GM10248 (cell line): ENCODE data around the gene NAT10.
A peak's percentile ranks its signal among the peaks of the same experiment; 100 is the strongest.
"Not testable (repeated sequence)": the region's sequence is repeated elsewhere in the genome, so short reads cannot be mapped to it uniquely, and the experiment has no call there.

Experiments used
- CTCF ChIA-PET: fragments of 300-600 bp; sonication (Branson Sonifier 250); formaldehyde crosslinking; extraction: SDS; loops from one replicate; lab custom pipeline; 2021; ENCODE audit warnings: antibody characterized with exemption; lab: Yijun Ruan, JAX
- POLR2A ChIA-PET: fragments of 350-650 bp; sonication (Branson Sonifier 250); formaldehyde crosslinking; extraction: SDS; loops from one replicate; lab custom pipeline; 2020; ENCODE audit warnings: antibody characterized with exemption; lab: Yijun Ruan, JAX
- DNase-seq: peaks from one replicate; pipeline ENCODE4 v3.0.0; 2012; ENCODE audit errors: extremely low spot score
- TF ChIP-seq, protein P1 (sequence below): IDR thresholded peaks from 2 replicates; pipeline ENCODE4 v1.5.1; 2012; ENCODE audit warnings: mild to moderate bottlenecking, low read depth; ENCODE audit errors: extremely low read depth, missing control alignments, control extremely low read depth

The NAT10 gene

DNA sequence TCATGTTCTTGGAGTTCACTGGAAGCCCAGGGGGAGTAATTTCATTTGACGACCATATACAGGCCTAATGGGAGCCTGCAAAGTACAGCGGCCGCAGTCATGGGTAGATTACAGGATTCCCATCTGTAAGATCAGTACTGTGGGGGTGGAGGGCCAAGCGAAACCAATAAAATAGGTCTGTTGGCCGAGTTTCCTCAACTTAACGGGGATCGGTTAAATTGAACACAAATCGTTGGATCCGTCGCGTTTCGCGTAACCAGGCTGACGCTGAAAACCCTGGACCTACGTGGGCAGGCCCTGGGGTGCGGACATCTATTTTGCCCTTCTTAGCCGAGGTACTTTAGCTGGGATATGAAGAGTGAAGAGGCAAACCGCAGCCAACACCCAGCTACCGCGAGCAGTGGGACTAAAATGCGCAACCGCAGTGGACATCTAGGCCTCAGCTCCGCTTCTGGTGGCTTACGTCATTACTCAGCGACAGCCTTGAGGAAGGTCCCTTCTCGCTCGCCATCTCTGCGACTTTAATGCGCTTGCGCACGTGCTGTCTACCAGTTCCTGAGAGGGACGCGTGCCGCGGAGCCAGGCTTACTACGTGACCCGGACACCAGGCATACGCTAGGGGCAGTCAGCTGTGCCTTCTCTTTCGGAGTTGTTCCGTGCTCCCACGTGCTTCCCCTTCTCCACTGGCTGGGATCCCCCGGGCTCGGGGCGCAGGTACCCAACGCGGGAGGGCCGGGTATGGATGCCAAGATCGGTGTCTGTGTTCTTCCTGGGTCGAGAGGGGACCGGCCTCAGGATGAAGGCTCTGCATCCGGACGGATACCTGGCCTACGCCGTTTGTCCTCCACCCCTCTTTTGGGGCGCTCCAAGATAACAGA is at the start of gene NAT10:
Gene NAT10 (plus strand): TSS at position 551 of the 878 bp plus-strand sequence. CDS start 2,597 bp downstream, outside the sequence.
- TF ChIP-seq, protein P1, sequence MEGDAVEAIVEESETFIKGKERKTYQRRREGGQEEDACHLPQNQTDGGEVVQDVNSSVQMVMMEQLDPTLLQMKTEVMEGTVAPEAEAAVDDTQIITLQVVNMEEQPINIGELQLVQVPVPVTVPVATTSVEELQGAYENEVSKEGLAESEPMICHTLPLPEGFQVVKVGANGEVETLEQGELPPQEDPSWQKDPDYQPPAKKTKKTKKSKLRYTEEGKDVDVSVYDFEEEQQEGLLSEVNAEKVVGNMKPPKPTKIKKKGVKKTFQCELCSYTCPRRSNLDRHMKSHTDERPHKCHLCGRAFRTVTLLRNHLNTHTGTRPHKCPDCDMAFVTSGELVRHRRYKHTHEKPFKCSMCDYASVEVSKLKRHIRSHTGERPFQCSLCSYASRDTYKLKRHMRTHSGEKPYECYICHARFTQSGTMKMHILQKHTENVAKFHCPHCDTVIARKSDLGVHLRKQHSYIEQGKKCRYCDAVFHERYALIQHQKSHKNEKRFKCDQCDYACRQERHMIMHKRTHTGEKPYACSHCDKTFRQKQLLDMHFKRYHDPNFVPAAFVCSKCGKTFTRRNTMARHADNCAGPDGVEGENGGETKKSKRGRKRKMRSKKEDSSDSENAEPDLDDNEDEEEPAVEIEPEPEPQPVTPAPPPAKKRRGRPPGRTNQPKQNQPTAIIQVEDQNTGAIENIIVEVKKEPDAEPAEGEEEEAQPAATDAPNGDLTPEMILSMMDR = no peak
- peak; percentile 93 for DNase-seq
- ChIA-PET CTCF (interaction anchor here (0.7 to 1.4 kb wide), 7 partner anchors 10 to 110 kb away, joined by 3 to 4 read pairs (median 3); no protein-coding TSS in a partner anchor), POLR2A (interaction anchor here (0.6 to 1.6 kb wide), 5 partner anchors 18 to 54 kb away, joined by 3 read pairs; partner anchors contain the start of gene CAPRIN1)

DNA sequence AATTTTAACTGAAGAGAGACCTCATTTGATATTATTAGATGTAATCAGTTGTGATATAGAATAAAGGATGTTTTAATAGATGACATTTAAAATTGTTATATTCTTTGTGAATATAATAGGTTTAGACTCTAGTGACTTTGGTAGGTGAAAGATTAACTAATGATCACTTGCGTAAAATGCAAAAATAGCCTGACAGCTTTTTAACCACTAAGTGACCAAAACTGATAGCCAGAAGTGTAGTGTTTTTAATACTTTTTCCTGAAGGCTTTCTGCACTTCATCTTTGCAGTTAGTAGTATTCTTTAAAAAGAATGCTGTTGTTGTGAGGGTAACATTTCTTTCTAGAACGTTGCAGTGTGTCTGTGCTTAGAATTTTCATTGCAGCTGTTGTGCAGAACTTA is 48.8 kb upstream of the NAT10 start:
- POLR2A ChIA-PET = interaction anchor here (1.2 kb wide), 1 partner anchor 49 kb away, joined by 3 read pairs; the partner anchor contains the start of gene NAT10
- TF ChIP-seq, protein P1 = no peak
- CTCF ChIA-PET = interaction anchor here (1.0 to 1.7 kb wide), 7 partner anchors 9 to 60 kb away, joined by 3 to 5 read pairs (median 3); no protein-coding TSS in a partner anchor
- no peak for DNase-seq

DNA sequence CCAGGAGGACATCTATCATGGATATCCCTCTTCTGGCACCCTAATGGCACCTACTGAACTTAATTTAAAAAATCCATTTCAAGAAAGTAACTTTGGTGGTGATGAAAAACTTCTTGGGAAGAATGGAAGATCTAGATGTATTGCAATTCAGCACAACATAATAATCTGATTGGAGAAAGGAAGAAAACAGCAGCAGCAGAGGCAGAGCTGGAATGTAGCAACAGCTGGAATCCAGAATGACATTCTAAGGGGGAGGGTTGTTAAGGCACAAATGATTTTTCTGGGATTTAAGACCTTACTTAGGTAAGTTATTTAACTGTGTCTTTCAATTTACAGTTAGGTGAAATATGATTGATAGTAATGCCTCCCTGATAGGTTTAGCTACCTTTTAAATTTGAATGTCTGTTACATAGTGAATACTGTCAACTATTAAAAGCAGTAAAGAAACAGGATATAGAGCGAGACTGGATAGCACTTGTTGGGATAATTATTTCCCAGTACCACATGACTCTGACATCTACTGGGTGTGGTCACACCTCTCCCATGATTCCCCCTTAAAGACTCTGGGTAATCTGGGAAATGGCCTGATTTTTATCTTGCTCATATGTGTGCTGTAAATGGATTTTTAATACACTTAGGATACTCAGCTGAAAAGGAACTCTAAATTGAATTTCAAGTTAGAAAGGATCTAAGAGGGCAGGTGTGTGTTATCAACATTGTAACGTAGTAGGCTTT is 42.2 kb upstream of the NAT10 start:
- TF ChIP-seq, protein P1 = no peak
- CTCF ChIA-PET = interaction anchor here (1.7 to 3.0 kb wide), 4 partner anchors 11 to 66 kb away, joined by 4 to 8 read pairs (median 5); partner anchors contain the start of gene CAPRIN1
- no peak for DNase-seq
- POLR2A ChIA-PET = interaction anchor here (0.7 kb wide), 1 partner anchor 10 kb away, joined by 3 read pairs; no protein-coding TSS in a partner anchor

DNA sequence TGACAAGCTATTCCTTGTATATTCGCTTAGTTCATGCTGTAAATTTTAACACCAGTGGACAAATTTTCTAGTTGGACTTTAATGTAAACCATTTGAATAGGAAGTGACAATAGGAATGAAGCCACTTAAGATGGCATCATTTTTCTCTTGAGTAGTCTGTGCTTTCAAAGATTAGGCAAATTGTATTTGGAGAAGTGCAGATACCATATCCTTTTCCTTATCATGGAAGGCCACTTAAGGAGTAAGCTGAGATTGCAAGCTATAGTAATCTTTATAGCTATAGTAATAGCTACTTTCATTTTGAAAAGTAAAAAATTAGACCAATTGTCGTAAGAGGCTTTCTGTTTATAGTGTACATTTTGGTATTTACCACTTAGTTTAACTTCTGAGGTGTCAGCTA is 41.1 kb upstream of the NAT10 start:
- ChIA-PET CTCF (interaction anchor here (1.0 to 3.0 kb wide), 7 partner anchors 10 to 76 kb away, joined by 3 to 8 read pairs (median 5); partner anchors contain the start of gene CAPRIN1), POLR2A (no interaction called here)
- TF ChIP-seq, protein P1 = no peak
- no peak for DNase-seq

DNA sequence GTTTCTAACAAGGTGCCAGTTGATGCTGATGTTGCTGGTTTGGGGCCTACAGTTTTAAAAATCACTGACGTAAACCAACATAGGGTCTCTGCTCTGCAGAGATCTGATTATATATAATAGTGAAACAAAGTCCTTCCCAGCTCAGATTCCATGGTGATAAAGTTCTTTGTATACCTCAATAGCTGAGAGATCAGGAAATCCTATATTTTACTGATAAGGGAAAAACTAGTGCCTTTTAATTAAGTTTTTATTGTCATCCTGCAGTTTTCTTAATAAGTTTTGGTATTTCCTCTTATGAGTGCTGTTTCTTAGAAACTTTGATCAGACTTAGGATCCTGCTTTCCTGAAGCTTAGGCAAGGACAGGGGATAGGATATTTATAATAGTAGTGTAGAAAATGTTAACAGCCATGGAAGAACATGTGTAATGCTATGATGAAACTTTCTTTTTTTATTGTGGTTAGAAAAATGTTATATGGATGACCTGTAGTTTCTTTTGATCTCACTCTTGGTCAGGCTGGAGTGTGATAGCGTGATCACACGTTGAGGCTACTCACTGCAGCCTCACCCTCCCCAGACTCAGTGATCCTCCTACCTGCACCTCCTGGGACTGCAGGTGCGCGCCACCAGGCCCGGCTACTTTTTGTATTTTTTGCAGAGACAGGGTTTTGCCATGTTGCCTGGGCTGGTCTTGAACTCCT is 39.8 kb upstream of the NAT10 start:
- CTCF ChIA-PET = interaction anchor here (0.6 to 3.0 kb wide), 10 partner anchors 8 to 78 kb away, joined by 3 to 8 read pairs (median 4); partner anchors contain the start of genes CAPRIN1 and NAT10
- TF ChIP-seq, protein P1 = no peak
- POLR2A ChIA-PET = interaction anchor here (0.7 kb wide), 1 partner anchor 36 kb away, joined by 7 read pairs; no protein-coding TSS in a partner anchor
- DNase-seq = no peak

DNA sequence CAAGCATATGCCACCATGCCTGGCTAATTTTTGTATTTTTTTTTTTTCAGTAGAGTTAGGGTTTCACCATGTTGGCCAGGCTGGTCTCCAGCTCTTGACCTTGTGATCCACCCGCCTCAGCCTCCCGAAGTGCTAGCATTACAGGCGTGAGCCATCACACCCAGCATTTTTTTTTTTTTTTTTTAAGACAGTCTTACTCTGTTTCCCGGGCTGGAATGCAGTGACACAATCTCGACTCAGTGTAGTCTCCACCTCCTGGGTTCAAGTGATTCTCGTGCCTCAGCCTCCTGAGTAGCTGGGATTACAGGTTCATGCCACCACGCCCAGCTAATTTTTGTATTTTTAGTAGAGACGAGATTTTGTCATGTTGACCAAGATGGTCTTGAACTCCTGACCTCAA is 38.7 kb upstream of the NAT10 start:
- POLR2A ChIA-PET = interaction anchor here (0.7 to 0.8 kb wide), 3 partner anchors 14 to 71 kb away, joined by 3 to 10 read pairs (median 5); no protein-coding TSS in a partner anchor
- DNase-seq = not testable (repeated sequence)
- CTCF ChIA-PET = interaction anchor here (1.1 to 5.2 kb wide), 9 partner anchors 8 to 84 kb away, joined by 3 to 28 read pairs (median 4); no protein-coding TSS in a partner anchor
